K562 (cell line): Measurements from ENCODE around the gene MAST3. TPM values are rescaled to one million over a fixed set of nuclear protein-coding genes. Genes with fewer than 3 reads are reported as not detected.
A peak's percentile ranks its signal among the peaks of the same experiment; 100 is the strongest.

Source experiments
- ARID4B ChIP-seq: sonication (generic); formaldehyde crosslinking; IDR thresholded peaks from 2 replicates; pipeline ENCODE4 v1.8.0; 2022; ENCODE audit warnings: mild to moderate bottlenecking, missing genetic modification reagents
- CHCHD3 ChIP-seq: fragments of 250-450 bp; sonication (Bioruptor Pico); IDR thresholded peaks from 2 replicates; pipeline ENCODE4 v2.1.2; 2022; ENCODE audit warnings: mild to moderate bottlenecking
- CREB3 ChIP-seq: fragments of 450-650 bp; conservative IDR thresholded peaks from 2 replicates; pipeline ENCODE4 v1.6.1; 2016; ENCODE audit warnings: missing genetic modification characterization, low read depth, mild to moderate bottlenecking, missing compliant biosample characterization, moderate library complexity
- CTCFL ChIP-seq: IDR thresholded peaks from 2 replicates; pipeline ENCODE4 v1.6.1; 2011; ENCODE audit warnings: borderline replicate concordance, low read depth, mild to moderate bottlenecking, moderate library complexity, low read length; ENCODE audit not compliant: insufficient read depth, poor library complexity, severe bottlenecking
- MLX ChIP-seq, 2 experiments: fragments of 450-650 bp in 1 of 2; sonication (generic) in 1 of 2; formaldehyde crosslinking; conservative IDR thresholded peaks; 2 replicates each; pipeline versions ENCODE4 v1.4.0 to v1.8.1; 2020 to 2022; ENCODE audit warnings: mild to moderate bottlenecking in 1 of 2, missing genetic modification reagents in 1 of 2
- MYC ChIP-seq, 2 experiments: fragments of 250-450 bp in 1 of 2; sonication (Bioruptor Pico) in 1 of 2; IDR thresholded peaks; 2 replicates each; pipeline versions ENCODE4 v1.5.1 to v1.6.1; 2012 to 2021; ENCODE audit warnings: low read depth in 2 of 2, borderline replicate concordance in 1 of 2, improper control_type of control experiment in 1 of 2, low read length in 1 of 2, mild to moderate bottlenecking in 1 of 2, moderate library complexity in 1 of 2
- RCOR1 ChIP-seq, 2 experiments: IDR thresholded peaks; 2 replicates each; pipeline ENCODE4 v1.6.1; 2012; ENCODE audit warnings: low read depth in 2 of 2, low read length in 2 of 2, borderline replicate concordance in 1 of 2, improper control_type of control experiment in 1 of 2
- TAF7 ChIP-seq: fragments of 450-650 bp; IDR thresholded peaks from 2 replicates; pipeline ENCODE4 v1.6.1; 2016; ENCODE audit warnings: missing genetic modification characterization, missing compliant biosample characterization
- ZFP1 ChIP-seq: fragments of 450-650 bp; formaldehyde crosslinking; IDR thresholded peaks from 2 replicates; pipeline ENCODE4 v1.4.0; 2020; ENCODE audit warnings: mild to moderate bottlenecking, mixed read lengths
- ZFX ChIP-seq: sonication (generic); formaldehyde crosslinking; IDR thresholded peaks from 2 replicates; pipeline ENCODE4 v1.8.0; 2022; ENCODE audit warnings: mild to moderate bottlenecking, missing genetic modification reagents, moderate library complexity
- ZNF197 ChIP-seq: fragments of 200-800 bp; sonication (Bioruptor generic); IDR thresholded peaks from 2 replicates; pipeline ENCODE4 v1.6.1; 2016; ENCODE audit warnings: low read depth, missing genetic modification characterization, missing compliant biosample characterization
- ZNF212 ChIP-seq: fragments of 450-650 bp; formaldehyde crosslinking; IDR thresholded peaks from 2 replicates; pipeline ENCODE4 v1.4.0; 2020; ENCODE audit warnings: mild to moderate bottlenecking
- polyA plus RNA-seq, 8 experiments: library from polyadenylated mRNA; depleted of rRNA in 4 of 8; stranded (reverse) in 5 of 8; unstranded in 3 of 8; fragments of >200 nt; fragmentation: Nextera tagmentation in 2 of 8; fragmentation: Illumina TruSeq in 1 of 8; extraction: Ambion mirVana in 2 of 8; extraction: Trizol in 1 of 8; gene quantifications; 2 replicates each; pipeline versions ENCODE4 v1.2.1 to v1.2.3, GENCODE V29; 2011 to 2014; ENCODE audit warnings: inconsistent platforms in 1 of 8, missing spikeins in 1 of 8
- total RNA-seq, 7 experiments: library from RNA; depleted of rRNA in 6 of 7; stranded (reverse); fragments of >200 nt in 6 of 7; fragmentation: Illumina TruSeq in 2 of 7; extraction: Trizol in 2 of 7; gene quantifications; 2 replicates each; pipeline versions ENCODE4 v1.2.1 to v1.2.3, GENCODE V29; 2011 to 2021; ENCODE audit warnings: low replicate concordance in 1 of 7

MAST3 gene
- total and polyA plus RNA-seq, 9 of the 15 experiments (the other 6 are each of a cell fraction or from before 2014, with no cell fraction given) = 0.94 to 9.9 (median 2.4) TPM

GRCh38 chr19:18153556-18154134 is 56.1 kb downstream of the MAST3 start (continued):
- no peak for TF ChIP-seq MLX (CRISPR knock-in tag; conservative IDR thresholded peaks at IDR 0.05)
- no peak for TF ChIP-seq TAF7
- TF ChIP-seq CREB3 (tag) = no peak
- TF ChIP-seq ARID4B = 0 out of 2 replicates have a peak, but pooled peaks have one; percentile 12
- TF ChIP-seq ZNF212 = no peak
- no peak for TF ChIP-seq CTCFL
- TF ChIP-seq ZNF197 (CRISPR knock-in tag) = no peak
- TF ChIP-seq MYC (IDR thresholded peaks at IDR 0.05; ENCODE audit: low read depth, low read length) = no peak
- no peak for TF ChIP-seq MYC (CRISPR knock-in tag; IDR thresholded peaks at IDR 0.05; ENCODE audit: borderline replicate concordance, low read depth)
- no peak for TF ChIP-seq CHCHD3 (CRISPR knock-in tag)
- TF ChIP-seq ZFP1 = no peak
- TF ChIP-seq ZFX (CRISPR knock-in tag) = 0 out of 2 replicates have a peak, but pooled peaks have one; percentile 10
- TF ChIP-seq RCOR1 (IDR thresholded peaks at IDR 0.05; ENCODE audit: borderline replicate concordance in 1 of 2, low read depth in 2 of 2, low read length in 2 of 2) = no peak
